GM21737 (cell line): Measurements from ENCODE around the gene STN1.

Experiments used
- ATAC-seq: cut with Tn5 transposase; IDR thresholded peaks from one replicate; pipeline ENCODE4 v1.9.1; 2021; ENCODE audit warnings: mild to moderate bottlenecking, moderate library complexity; ENCODE audit not compliant: unreplicated experiment

Gene STN1

GRCh38 chr10:103918053-103918846 is at the start of gene STN1:
TSS of gene STN1 (minus strand) at chr10:103918184. CDS start at chr10:103917594, 590 bp downstream.
- peak; percentile 93 for ATAC-seq

- peak; percentile 39 for ATAC-seq
Measured at GRCh38 chr10:103967448-103968071, 49.6 kb upstream of the STN1 start.

GRCh38 chr10:103966671-103967447 is 48.9 kb upstream of the STN1 start, which contains the start of gene SLK:
TSS of gene SLK (plus strand) at chr10:103967140. CDS start at chr10:103967746, 606 bp downstream.
- ATAC-seq = peak; percentile 78

GRCh38 chr10:103960103-103960502 is 42.1 kb upstream of the STN1 start:
- ATAC-seq = no peak

- no peak for ATAC-seq
Measured at GRCh38 chr10:103958996-103959395, 41.0 kb upstream of the STN1 start.

GRCh38 chr10:103954543-103954942 is 36.6 kb upstream of the STN1 start:
- no peak for ATAC-seq

- no peak for ATAC-seq
Measured at GRCh38 chr10:103951942-103952341, 34.0 kb upstream of the STN1 start.

- no peak for ATAC-seq
Measured at GRCh38 chr10:103951183-103951582, 33.2 kb upstream of the STN1 start.

- no peak for ATAC-seq
Measured at GRCh38 chr10:103949728-103950127, 31.7 kb upstream of the STN1 start.

- ATAC-seq = no peak
Measured at GRCh38 chr10:103947799-103948516, 30.0 kb upstream of the STN1 start.

GRCh38 chr10:103942866-103943265 is 24.9 kb upstream of the STN1 start:
- no peak for ATAC-seq

GRCh38 chr10:103941801-103942200 is 23.8 kb upstream of the STN1 start:
- no peak for ATAC-seq

GRCh38 chr10:103939522-103939921 is 21.5 kb upstream of the STN1 start:
- ATAC-seq = no peak

GRCh38 chr10:103936022-103936421 is 18.0 kb upstream of the STN1 start:
- ATAC-seq = no peak

- ATAC-seq = no peak
Measured at GRCh38 chr10:103934308-103934707, 16.3 kb upstream of the STN1 start.

- no peak for ATAC-seq
Measured at GRCh38 chr10:103933557-103934121, 15.7 kb upstream of the STN1 start.

GRCh38 chr10:103932971-103933370 is 15.0 kb upstream of the STN1 start:
- ATAC-seq = no peak

- no peak for ATAC-seq
Measured at GRCh38 chr10:103932271-103932670, 14.3 kb upstream of the STN1 start.

GRCh38 chr10:103931603-103932002 is 13.6 kb upstream of the STN1 start:
- ATAC-seq = no peak

GRCh38 chr10:103930881-103931280 is 12.9 kb upstream of the STN1 start:
- no peak for ATAC-seq

- no peak for ATAC-seq
Measured at GRCh38 chr10:103930449-103930848, 12.5 kb upstream of the STN1 start.
